Panc1 (cell line): Measurements from ENCODE around the gene NUTM1. TPM values are rescaled to one million over a fixed set of nuclear protein-coding genes. Genes with fewer than 3 reads are reported as not detected.

Source experiments
- ATAC-seq: fragments of 200-7000 bp; cut with Tn5 transposase; 2 replicates; pipeline ENCODE4 v1.9.1; 2020; ENCODE audit warnings: mild to moderate bottlenecking, moderate library complexity
- Bru-seq: library from RNA; stranded (reverse); fragments of 400-500 nt; gene quantifications from one replicate; lab custom pipeline; 2021; lab: Mats Ljungman, UMichigan
- BruChase-seq, 2 experiments: library from RNA; stranded (reverse); fragments of 400-500 nt; gene quantifications; one replicate each; lab custom pipeline; 2021; lab: Mats Ljungman, UMichigan
- BruUV-seq: library from RNA; stranded (reverse); fragments of 400-500 nt; replicated peaks from 2 replicates; lab custom pipeline; 2021; lab: Mats Ljungman, UMichigan
- CTCF ChIA-PET: fragments of 300-600 bp; sonication (Branson Sonifier 250); formaldehyde crosslinking; loops from one replicate; lab custom pipeline; 2022; ENCODE audit warnings: antibody characterized with exemption; lab: Charles Lee
- POLR2A ChIA-PET: fragments of 300-600 bp; sonication (Branson Sonifier 250); formaldehyde crosslinking; loops from one replicate; lab custom pipeline; 2022; ENCODE audit warnings: antibody characterized with exemption; lab: Charles Lee
- DNase-seq: peaks from one replicate; pipeline ENCODE4 v3.0.0-alpha.2; 2010; ENCODE audit warnings: low read depth, low spot score
- H3K27ac ChIP-seq: 2 replicates; pipeline ENCODE4 v1.5.1; 2011; ENCODE audit warnings: mild to moderate bottlenecking, low read length, inconsistent platforms
- H3K27me3 ChIP-seq: fragments of 200-500 bp; sonication (Bioruptor generic); 2 replicates; pipeline ENCODE4 v1.6.0; 2014; ENCODE audit warnings: low read length, inconsistent platforms; ENCODE audit not compliant: control insufficient read depth, insufficient read depth
- H3K36me3 ChIP-seq: fragments of 200-500 bp; sonication (Bioruptor generic); 2 replicates; pipeline ENCODE4 v1.5.1; 2014; ENCODE audit warnings: inconsistent platforms, mild to moderate bottlenecking, low read length, moderate library complexity; ENCODE audit not compliant: control insufficient read depth, insufficient read depth
- H3K4me1 ChIP-seq: 2 replicates; pipeline ENCODE4 v1.5.1; 2011; ENCODE audit warnings: inconsistent platforms, mild to moderate bottlenecking, low read length, moderate library complexity; ENCODE audit not compliant: control insufficient read depth, insufficient read depth
- H3K4me3 ChIP-seq, 2 experiments: 2 replicates each; pipeline ENCODE4 v1.5.1; 2011 to 2012; ENCODE audit warnings: low read depth in 2 of 2, low read length in 2 of 2, mild to moderate bottlenecking in 2 of 2, inconsistent platforms in 1 of 2, moderate library complexity in 1 of 2
- H3K9me3 ChIP-seq: fragments of 200-500 bp; sonication (Bioruptor generic); 2 replicates; pipeline ENCODE4 v1.5.1; 2014; ENCODE audit warnings: low read depth, mild to moderate bottlenecking, inconsistent platforms, low read length, moderate library complexity; ENCODE audit not compliant: control insufficient read depth, insufficient read depth
- POLR2AphosphoS5 ChIP-seq: IDR thresholded peaks from 2 replicates; pipeline ENCODE4 v1.6.1; 2012; ENCODE audit warnings: mild to moderate bottlenecking, low read depth, low read length, moderate library complexity
- SIN3A ChIP-seq: IDR thresholded peaks from 2 replicates; pipeline ENCODE4 v1.6.1; 2012; ENCODE audit warnings: low read depth, mild to moderate bottlenecking, low read length, moderate library complexity, borderline replicate concordance; ENCODE audit not compliant: insufficient read depth
- TCF7L2 ChIP-seq: IDR thresholded peaks from 2 replicates; pipeline ENCODE4 v1.6.1; 2011; ENCODE audit warnings: mild to moderate bottlenecking, low read depth, low read length, inconsistent platforms
- in situ Hi-C: cut with HindIII; loops from 2 replicates; pipeline ENCODE4 v1.10.0; 2016; ENCODE audit warnings: low sequenced_read_pairs, low pct_unique_long_range_greater_than_20kb
- intact Hi-C: fragments of 100-400 bp; cut with micrococcal nuclease; formaldehyde crosslinking; loops from one replicate; pipeline ENCODE4 v1.10.0; 2022; ENCODE audit not compliant: unreplicated experiment
- long read RNA-seq: library from polyadenylated mRNA; unstranded; transcript quantifications from one replicate; pipeline ENCODE4 v2.0.0, GENCODE V29; 2021; ENCODE audit not compliant: unreplicated experiment
- polyA plus RNA-seq: library from polyadenylated mRNA; unstranded; fragments of >200 nt; gene quantifications from one replicate; pipeline ENCODE4 v1.2.1, GENCODE V29; 2012; ENCODE audit warnings: missing spikeins; ENCODE audit not compliant: insufficient read length
- total RNA-seq: library from RNA; stranded (reverse); gene quantifications from one replicate; pipeline ENCODE4 v1.2.1, GENCODE V29; 2021; ENCODE audit not compliant: unreplicated experiment
- TF ChIP-seq, protein P1 (sequence below), 2 experiments: IDR thresholded peaks; 2 replicates each; pipeline ENCODE4 v1.6.1; 2011 to 2012; ENCODE audit warnings: low read depth in 2 of 2, control low read depth in 1 of 2, low read length in 1 of 2, mild to moderate bottlenecking in 1 of 2, moderate library complexity in 1 of 2; ENCODE audit not compliant: insufficient read depth in 1 of 2
- TF ChIP-seq, protein P2 (sequence below): fragments of 450-650 bp; IDR thresholded peaks from 2 replicates; pipeline ENCODE4 v1.5.1; 2017; ENCODE audit warnings: mild to moderate bottlenecking

Gene NUTM1, protein sequence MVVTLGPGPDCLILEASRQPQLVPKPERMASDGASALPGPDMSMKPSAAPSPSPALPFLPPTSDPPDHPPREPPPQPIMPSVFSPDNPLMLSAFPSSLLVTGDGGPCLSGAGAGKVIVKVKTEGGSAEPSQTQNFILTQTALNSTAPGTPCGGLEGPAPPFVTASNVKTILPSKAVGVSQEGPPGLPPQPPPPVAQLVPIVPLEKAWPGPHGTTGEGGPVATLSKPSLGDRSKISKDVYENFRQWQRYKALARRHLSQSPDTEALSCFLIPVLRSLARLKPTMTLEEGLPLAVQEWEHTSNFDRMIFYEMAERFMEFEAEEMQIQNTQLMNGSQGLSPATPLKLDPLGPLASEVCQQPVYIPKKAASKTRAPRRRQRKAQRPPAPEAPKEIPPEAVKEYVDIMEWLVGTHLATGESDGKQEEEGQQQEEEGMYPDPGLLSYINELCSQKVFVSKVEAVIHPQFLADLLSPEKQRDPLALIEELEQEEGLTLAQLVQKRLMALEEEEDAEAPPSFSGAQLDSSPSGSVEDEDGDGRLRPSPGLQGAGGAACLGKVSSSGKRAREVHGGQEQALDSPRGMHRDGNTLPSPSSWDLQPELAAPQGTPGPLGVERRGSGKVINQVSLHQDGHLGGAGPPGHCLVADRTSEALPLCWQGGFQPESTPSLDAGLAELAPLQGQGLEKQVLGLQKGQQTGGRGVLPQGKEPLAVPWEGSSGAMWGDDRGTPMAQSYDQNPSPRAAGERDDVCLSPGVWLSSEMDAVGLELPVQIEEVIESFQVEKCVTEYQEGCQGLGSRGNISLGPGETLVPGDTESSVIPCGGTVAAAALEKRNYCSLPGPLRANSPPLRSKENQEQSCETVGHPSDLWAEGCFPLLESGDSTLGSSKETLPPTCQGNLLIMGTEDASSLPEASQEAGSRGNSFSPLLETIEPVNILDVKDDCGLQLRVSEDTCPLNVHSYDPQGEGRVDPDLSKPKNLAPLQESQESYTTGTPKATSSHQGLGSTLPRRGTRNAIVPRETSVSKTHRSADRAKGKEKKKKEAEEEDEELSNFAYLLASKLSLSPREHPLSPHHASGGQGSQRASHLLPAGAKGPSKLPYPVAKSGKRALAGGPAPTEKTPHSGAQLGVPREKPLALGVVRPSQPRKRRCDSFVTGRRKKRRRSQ
- total RNA-seq (0.05 TPM), Bru-seq, nascent RNA (not detected), BruChase-seq, experiment 1, labeled RNA remaining after a 2-hour chase (percentile 6 among the genes with signal in this experiment), BruChase-seq, experiment 2, labeled RNA remaining after a 6-hour chase (percentile 15 among the genes with signal in this experiment)
- not detected for polyA plus RNA-seq
- long read RNA-seq, partial matches to known transcripts: 0 of 1 reads
- long read RNA-seq, other reads (novel, unspliced or antisense): 1 of 1 reads

DNA sequence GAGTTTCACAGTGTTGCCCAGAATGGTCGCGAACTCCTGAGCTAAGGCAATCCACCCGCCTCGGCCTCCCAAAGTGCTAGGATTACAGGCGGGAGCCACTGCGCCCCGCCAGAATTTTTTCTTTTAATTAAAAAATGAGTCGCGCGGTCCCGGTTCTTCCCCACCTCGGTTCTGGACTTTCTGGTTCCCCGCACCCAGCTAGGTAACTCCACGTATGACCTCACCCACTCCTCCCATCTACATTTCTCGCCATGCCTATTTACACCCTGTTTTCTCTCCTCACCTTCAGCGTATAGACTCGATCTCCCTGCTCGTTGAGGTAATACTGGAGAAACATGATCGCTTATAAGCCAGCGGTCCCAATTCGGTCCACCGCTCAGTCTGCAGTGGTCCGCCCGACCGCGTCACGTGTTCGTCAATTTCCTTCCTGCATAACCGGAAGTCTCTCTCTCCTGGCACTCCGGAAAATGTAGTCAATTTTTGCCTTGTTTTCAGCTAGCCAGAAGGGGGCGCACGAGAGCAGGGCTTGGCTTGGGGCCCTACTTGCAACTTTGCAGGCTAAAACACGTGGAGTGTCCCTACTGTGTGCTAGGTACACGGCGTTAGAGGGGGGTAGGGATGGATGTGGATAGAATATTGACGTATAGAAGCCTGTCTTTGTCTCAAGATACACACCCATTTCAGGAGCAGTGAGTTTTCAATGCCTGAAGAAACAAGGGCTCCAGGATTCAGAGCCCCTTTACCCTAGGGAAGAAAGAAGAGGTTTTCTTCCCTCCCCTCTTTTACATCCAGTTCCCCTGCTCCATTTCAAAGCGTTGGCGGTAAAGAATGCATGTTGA, at the start of gene NUTM1, which contains the start of gene NOP10:
TSS of gene NUTM1 (plus strand) at position 579 of the 839 bp plus-strand sequence. CDS start 382 bp downstream, outside the sequence.
TSS of gene NOP10 (minus strand) at position 400 of the 839 bp plus-strand sequence. CDS start at position 337, 63 bp downstream.
- no peaks in the 10 kb centered on the region for H3K27me3 ChIP-seq
- DNase-seq: peak; percentile 87
- no TSS peak for BruUV-seq
- no peaks in the 10 kb centered on the region for H3K9me3 ChIP-seq
- ChIA-PET POLR2A (interaction anchor here (0.6 kb wide), 1 partner anchor 34 kb away, joined by 15 read pairs; no protein-coding TSS in a partner anchor), CTCF (interaction anchor here (0.9 to 1.1 kb wide), 5 partner anchors 12 to 25 kb away, joined by 3 to 12 read pairs (median 4); partner anchors contain the start of gene LPCAT4)
- peak; percentile 91 for ATAC-seq
- H3K4me1 ChIP-seq: peaks cover 23% of the 10 kb centered on the region
- peak within 1 kb of the TSS; percentile 81 to 82 for H3K4me3 ChIP-seq
- in situ Hi-C loops: no loop called here
- peaks cover 10% of the 10 kb centered on the region for H3K36me3 ChIP-seq
- intact Hi-C loops: no loop called here
- peak within 1 kb of the TSS; percentile 96 for H3K27ac ChIP-seq
- TF ChIP-seq SIN3A (peak; percentile 87), TCF7L2 (no peak), POLR2AphosphoS5 (peak; percentile 97)
- TF ChIP-seq, protein P1, sequence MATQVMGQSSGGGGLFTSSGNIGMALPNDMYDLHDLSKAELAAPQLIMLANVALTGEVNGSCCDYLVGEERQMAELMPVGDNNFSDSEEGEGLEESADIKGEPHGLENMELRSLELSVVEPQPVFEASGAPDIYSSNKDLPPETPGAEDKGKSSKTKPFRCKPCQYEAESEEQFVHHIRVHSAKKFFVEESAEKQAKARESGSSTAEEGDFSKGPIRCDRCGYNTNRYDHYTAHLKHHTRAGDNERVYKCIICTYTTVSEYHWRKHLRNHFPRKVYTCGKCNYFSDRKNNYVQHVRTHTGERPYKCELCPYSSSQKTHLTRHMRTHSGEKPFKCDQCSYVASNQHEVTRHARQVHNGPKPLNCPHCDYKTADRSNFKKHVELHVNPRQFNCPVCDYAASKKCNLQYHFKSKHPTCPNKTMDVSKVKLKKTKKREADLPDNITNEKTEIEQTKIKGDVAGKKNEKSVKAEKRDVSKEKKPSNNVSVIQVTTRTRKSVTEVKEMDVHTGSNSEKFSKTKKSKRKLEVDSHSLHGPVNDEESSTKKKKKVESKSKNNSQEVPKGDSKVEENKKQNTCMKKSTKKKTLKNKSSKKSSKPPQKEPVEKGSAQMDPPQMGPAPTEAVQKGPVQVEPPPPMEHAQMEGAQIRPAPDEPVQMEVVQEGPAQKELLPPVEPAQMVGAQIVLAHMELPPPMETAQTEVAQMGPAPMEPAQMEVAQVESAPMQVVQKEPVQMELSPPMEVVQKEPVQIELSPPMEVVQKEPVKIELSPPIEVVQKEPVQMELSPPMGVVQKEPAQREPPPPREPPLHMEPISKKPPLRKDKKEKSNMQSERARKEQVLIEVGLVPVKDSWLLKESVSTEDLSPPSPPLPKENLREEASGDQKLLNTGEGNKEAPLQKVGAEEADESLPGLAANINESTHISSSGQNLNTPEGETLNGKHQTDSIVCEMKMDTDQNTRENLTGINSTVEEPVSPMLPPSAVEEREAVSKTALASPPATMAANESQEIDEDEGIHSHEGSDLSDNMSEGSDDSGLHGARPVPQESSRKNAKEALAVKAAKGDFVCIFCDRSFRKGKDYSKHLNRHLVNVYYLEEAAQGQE (IDR thresholded peaks at IDR 0.05; ENCODE audit: insufficient read depth in 1 of 2, low read depth in 2 of 2, low read length in 1 of 2): peak in 1 of 2 experiments; percentile 55; a peak in 1 of 4 replicates
- TF ChIP-seq, protein P2, sequence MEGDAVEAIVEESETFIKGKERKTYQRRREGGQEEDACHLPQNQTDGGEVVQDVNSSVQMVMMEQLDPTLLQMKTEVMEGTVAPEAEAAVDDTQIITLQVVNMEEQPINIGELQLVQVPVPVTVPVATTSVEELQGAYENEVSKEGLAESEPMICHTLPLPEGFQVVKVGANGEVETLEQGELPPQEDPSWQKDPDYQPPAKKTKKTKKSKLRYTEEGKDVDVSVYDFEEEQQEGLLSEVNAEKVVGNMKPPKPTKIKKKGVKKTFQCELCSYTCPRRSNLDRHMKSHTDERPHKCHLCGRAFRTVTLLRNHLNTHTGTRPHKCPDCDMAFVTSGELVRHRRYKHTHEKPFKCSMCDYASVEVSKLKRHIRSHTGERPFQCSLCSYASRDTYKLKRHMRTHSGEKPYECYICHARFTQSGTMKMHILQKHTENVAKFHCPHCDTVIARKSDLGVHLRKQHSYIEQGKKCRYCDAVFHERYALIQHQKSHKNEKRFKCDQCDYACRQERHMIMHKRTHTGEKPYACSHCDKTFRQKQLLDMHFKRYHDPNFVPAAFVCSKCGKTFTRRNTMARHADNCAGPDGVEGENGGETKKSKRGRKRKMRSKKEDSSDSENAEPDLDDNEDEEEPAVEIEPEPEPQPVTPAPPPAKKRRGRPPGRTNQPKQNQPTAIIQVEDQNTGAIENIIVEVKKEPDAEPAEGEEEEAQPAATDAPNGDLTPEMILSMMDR: peak; percentile 99
